K562 (cell line): ENCODE results near the gene FAM171A1. TPM values are rescaled to one million over a fixed set of nuclear protein-coding genes. Genes with fewer than 3 reads are reported as not detected.

ENCODE experiments used
- ATAC-seq: fragments of 200-7000 bp; cut with Tn5 transposase; 3 replicates; pipeline ENCODE4 v1.9.1; 2020; ENCODE audit warnings: moderate library complexity
- BruUV-seq: library from RNA; stranded (reverse); fragments of 400-500 nt; replicated peaks from 2 replicates; lab custom pipeline; 2021; lab: Mats Ljungman, UMichigan
- CTCF ChIA-PET: fragments of 300-600 bp; formaldehyde crosslinking; extraction: SDS; loops from one replicate; lab custom pipeline; 2021; ENCODE audit warnings: low intra/inter-chr PET ratio; lab: Yijun Ruan, JAX
- POLR2A ChIA-PET: fragments of 300-600, 350-650 bp; sonication (Branson Sonifier 250); formaldehyde crosslinking; extraction: SDS; loops from one replicate; lab custom pipeline; 2021; ENCODE audit warnings: antibody characterized with exemption, inconsistent platforms; lab: Yijun Ruan, JAX
- DNase-seq, 4 experiments: peaks; one replicate each; pipeline versions ENCODE4 v3.0.0 to v3.0.0-alpha.2; 2011 to 2018; ENCODE audit warnings: low spot score in 3 of 4, mixed read lengths in 3 of 4; ENCODE audit errors: extremely low read depth in 1 of 4
- FAIRE-seq: peaks from 2 replicates; lab custom pipeline; 2011; peaks lifted over from hg19 to GRCh38; lab: Jason Lieb, UNC
- H2AFZ ChIP-seq: 2 replicates; pipeline ENCODE4 v1.6.0; 2011; ENCODE audit warnings: low read depth, low read length, control low read depth, inconsistent platforms
- H3K27ac ChIP-seq: fragments of 200-600 bp; 3 replicates; pipeline ENCODE4 v1.8.0; 2011; ENCODE audit warnings: low read depth, mild to moderate bottlenecking, control low read depth, inconsistent platforms, low read length, moderate library complexity, mixed read lengths; ENCODE audit errors: extremely low read depth
- H3K27me3 ChIP-seq, 2 experiments: fragments of 300-600 bp in 1 of 2; 2 replicates in 1 of 2; 3 replicates in 1 of 2; pipeline versions ENCODE4 v1.6.0 to v1.8.0; 2011; ENCODE audit warnings: inconsistent platforms in 2 of 2, low read length in 2 of 2, mild to moderate bottlenecking in 1 of 2, mixed read lengths in 1 of 2, moderate library complexity in 1 of 2; ENCODE audit not compliant: control insufficient read depth in 2 of 2, insufficient read depth in 2 of 2
- H3K36me3 ChIP-seq: fragments of 300-600 bp; 3 replicates; pipeline ENCODE4 v1.8.0; 2011; ENCODE audit warnings: mild to moderate bottlenecking, low read length, inconsistent platforms; ENCODE audit not compliant: control insufficient read depth, insufficient read depth
- H3K4me1 ChIP-seq, 2 experiments: fragments of 200-600 bp in 1 of 2; replicated peaks in 1 of 2; 2 replicates in 1 of 2; 3 replicates in 1 of 2; pipeline versions ENCODE4 v1.5.1 to v1.8.0; 2011; ENCODE audit warnings: inconsistent platforms in 2 of 2, low read length in 2 of 2, mild to moderate bottlenecking in 1 of 2, mixed read lengths in 1 of 2, moderate library complexity in 1 of 2; ENCODE audit not compliant: control insufficient read depth in 2 of 2, insufficient read depth in 2 of 2
- H3K4me2 ChIP-seq: 2 replicates; pipeline ENCODE4 v1.6.1; 2011; ENCODE audit warnings: low read length, control low read depth, inconsistent platforms, mixed read lengths; ENCODE audit not compliant: insufficient read depth
- H3K4me3 ChIP-seq: fragments of 200-600 bp; sonication (generic), shearing (Covaris generic); 2 replicates; pipeline ENCODE4 v1.5.1; 2016; ENCODE audit warnings: control low read depth, inconsistent platforms
- H3K79me2 ChIP-seq: fragments of 200-600 bp; 3 replicates; pipeline ENCODE4 v1.8.0; 2011; ENCODE audit warnings: low read length, inconsistent platforms; ENCODE audit not compliant: control insufficient read depth, insufficient read depth
- H3K9ac ChIP-seq, 2 experiments: 2 replicates each; pipeline versions ENCODE4 v1.6.0 to v1.6.1; 2011; ENCODE audit warnings: low read depth in 2 of 2, low read length in 2 of 2, control low read depth in 1 of 2, inconsistent platforms in 1 of 2, mild to moderate bottlenecking in 1 of 2, mixed read lengths in 1 of 2; ENCODE audit not compliant: insufficient read depth in 1 of 2
- H3K9me1 ChIP-seq: one replicate; pipeline ENCODE4 v1.6.0; 2011; ENCODE audit warnings: inconsistent platforms, mild to moderate bottlenecking, low read length, moderate library complexity; ENCODE audit not compliant: control insufficient read depth, insufficient read depth
- H3K9me3 ChIP-seq: replicated peaks from 2 replicates; pipeline ENCODE4 v1.5.1; 2011; ENCODE audit warnings: low read depth, low read length, inconsistent platforms; ENCODE audit not compliant: control insufficient read depth, insufficient read depth
- H4K20me1 ChIP-seq: replicated peaks from 2 replicates; pipeline ENCODE4 v1.6.1; 2011; ENCODE audit warnings: low read length, inconsistent platforms, mixed read lengths; ENCODE audit not compliant: control insufficient read depth, insufficient read depth
- ADNP ChIP-seq: fragments of 200-800 bp; sonication (Bioruptor generic); IDR thresholded peaks from 2 replicates; pipeline ENCODE4 v1.6.1; 2016; ENCODE audit warnings: missing genetic modification characterization, missing compliant biosample characterization
- BCOR ChIP-seq: fragments of 450-650 bp; IDR thresholded peaks from 2 replicates; pipeline ENCODE4 v1.6.1; 2016
- CEBPG ChIP-seq, 3 experiments: fragments of 200-800 bp in 1 of 3; sonication (Bioruptor generic) in 1 of 3; sonication (generic) in 1 of 3; formaldehyde crosslinking in 1 of 3; IDR thresholded peaks in 2 of 3; conservative IDR thresholded peaks in 1 of 3; 2 replicates each; pipeline versions ENCODE4 v1.6.1 to v1.8.0; 2016 to 2022; ENCODE audit warnings: missing compliant biosample characterization in 2 of 3, missing genetic modification characterization in 2 of 3, mild to moderate bottlenecking in 1 of 3, missing genetic modification reagents in 1 of 3
- HMGN3 ChIP-seq: IDR thresholded peaks from 2 replicates; pipeline ENCODE4 v1.6.1; 2011; ENCODE audit warnings: borderline replicate concordance, low read depth, mild to moderate bottlenecking, mixed read lengths, low read length; ENCODE audit not compliant: insufficient read length; ENCODE audit errors: extremely low read depth
- KDM1A ChIP-seq, 2 experiments: fragments of 450-650 bp; IDR thresholded peaks; 2 replicates each; pipeline ENCODE4 v1.6.1; 2016; ENCODE audit warnings: mild to moderate bottlenecking in 2 of 2
- PCBP2 ChIP-seq: fragments of 200-400 bp; formaldehyde crosslinking; IDR thresholded peaks from 2 replicates; pipeline ENCODE4 v1.6.1; 2018; ENCODE audit warnings: low read length, low read depth, mild to moderate bottlenecking, moderate library complexity; ENCODE audit not compliant: poor library complexity, severe bottlenecking
- RBM25 ChIP-seq: fragments of 200-400 bp; formaldehyde crosslinking; IDR thresholded peaks from 2 replicates; pipeline ENCODE4 v1.6.1; 2018; ENCODE audit warnings: low read length, low read depth, moderate library complexity; ENCODE audit not compliant: severe bottlenecking
- RNF2 ChIP-seq: sonication (generic); IDR thresholded peaks from 2 replicates; pipeline ENCODE4 v1.6.1; 2016
- ZNF436 ChIP-seq: fragments of 250-450, 450-650 bp; sonication (Bioruptor Pico); formaldehyde crosslinking; IDR thresholded peaks from 2 replicates; pipeline ENCODE4 v1.7.0; 2020; ENCODE audit warnings: mild to moderate bottlenecking
- WGBS: fragments of 100-300 bp; shearing (Covaris generic); methylation state at CpG from one replicate; pipeline ENCODE4 v1.1.6; 2016; ENCODE audit warnings: low coverage, mixed read lengths; ENCODE audit not compliant: insufficient coverage; ENCODE audit errors: missing lambda C conversion rate; 5-methylcytosine and 5-hydroxymethylcytosine counted together
- in situ Hi-C: fragments of 300-500 bp; cut with MboI; formaldehyde crosslinking; loops from 4 replicates; pipeline ENCODE4 v1.15.0; 2018; ENCODE audit warnings: inconsistent platforms, mixed read lengths
- intact Hi-C: fragments of 100-400 bp; cut with micrococcal nuclease; formaldehyde crosslinking; loops from 2 replicates; pipeline ENCODE4 v1.14.2; 2022
- polyA plus RNA-seq, 8 experiments: library from polyadenylated mRNA; depleted of rRNA in 4 of 8; stranded (reverse) in 5 of 8; unstranded in 3 of 8; fragments of >200 nt; fragmentation: Nextera tagmentation in 2 of 8; fragmentation: Illumina TruSeq in 1 of 8; extraction: Ambion mirVana in 2 of 8; extraction: Trizol in 1 of 8; gene quantifications; 2 replicates each; pipeline versions ENCODE4 v1.2.1 to v1.2.3, GENCODE V29; 2011 to 2014; ENCODE audit warnings: inconsistent platforms in 1 of 8, missing spikeins in 1 of 8
- total RNA-seq, 7 experiments: library from RNA; depleted of rRNA in 6 of 7; stranded (reverse); fragments of >200 nt in 6 of 7; fragmentation: Illumina TruSeq in 2 of 7; extraction: Trizol in 2 of 7; gene quantifications; 2 replicates each; pipeline versions ENCODE4 v1.2.1 to v1.2.3, GENCODE V29; 2011 to 2021; ENCODE audit warnings: low replicate concordance in 1 of 7
- TF ChIP-seq, protein P1 (sequence below): fragments of 450-650 bp; formaldehyde crosslinking; IDR thresholded peaks from 2 replicates; pipeline ENCODE4 v1.4.0; 2020; ENCODE audit warnings: mild to moderate bottlenecking

FAM171A1 gene
- total and polyA plus RNA-seq, 9 of the 15 experiments (the other 6 are each of a cell fraction or from before 2014, with no cell fraction given): 0.51 to 8.2 (median 4.8) TPM

DNA sequence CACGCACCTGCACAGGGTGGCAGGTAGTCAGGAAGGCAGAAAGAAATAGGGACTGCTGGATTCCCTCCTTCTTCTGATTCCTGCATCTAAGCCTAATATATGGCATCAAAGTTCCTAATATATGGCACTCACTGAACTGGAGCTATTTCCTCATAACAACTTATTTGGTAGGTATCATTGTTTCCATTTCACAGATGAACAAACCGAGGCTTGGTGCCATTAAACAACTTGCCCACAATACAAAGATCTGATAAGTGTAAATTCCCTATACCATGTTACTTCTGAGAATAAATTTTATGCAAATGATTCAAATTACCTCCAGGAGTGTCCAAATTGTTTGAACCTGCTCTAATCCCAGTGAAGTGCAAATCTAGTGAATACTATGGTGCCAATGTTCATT lies 2.1 kb upstream of the FAM171A1 start:
- Histone ChIP-seq H4K20me1 (no peaks in the 10 kb centered on the region), H3K4me3 (no peak overlapping the region), H3K9ac (no peak overlapping the region), H3K9me3 (no peaks in the 10 kb centered on the region), H2AFZ (no peak overlapping the region), H3K27me3 (peaks cover 9 to 29% of the 10 kb centered on the region in 2 experiments), H3K36me3 (no peaks in the 10 kb centered on the region), H3K9me1 (no peaks in the 10 kb centered on the region), H3K27ac (no peak overlapping the region), H3K4me2 (no peak overlapping the region), H3K79me2 (no peaks in the 10 kb centered on the region; the same call in 2 of the 3 replicates), H3K4me1 (peaks cover 0 to 15% of the 10 kb centered on the region in 2 experiments; a peak in 2 of 5 replicates)
- DNase-seq (no peak), ATAC-seq (no peak), FAIRE-seq (no peak)
- TF ChIP-seq KDM1A (IDR thresholded peaks at IDR 0.05) (0 out of 4 replicates have a peak, but pooled peaks of 1 of the 2 experiments have one; percentile 21), ADNP (0 out of 2 replicates have a peak, but pooled peaks have one; percentile 33), BCOR (peak; percentile 56; the same call in 1 of the 2 replicates), ZNF436 (CRISPR knock-in tag) (no peak), HMGN3 (no peak), CEBPG (CRISPR knock-in tag; IDR thresholded peaks at IDR 0.05) (no peak), CEBPG (tag; conservative IDR thresholded peaks at IDR 0.05 in 1 of 2, IDR thresholded peaks at IDR 0.05 in 1 of 2) (no peak), RNF2 (no peak), RBM25 (peak; percentile 93), PCBP2 (no peak)
- TF ChIP-seq, protein P1, sequence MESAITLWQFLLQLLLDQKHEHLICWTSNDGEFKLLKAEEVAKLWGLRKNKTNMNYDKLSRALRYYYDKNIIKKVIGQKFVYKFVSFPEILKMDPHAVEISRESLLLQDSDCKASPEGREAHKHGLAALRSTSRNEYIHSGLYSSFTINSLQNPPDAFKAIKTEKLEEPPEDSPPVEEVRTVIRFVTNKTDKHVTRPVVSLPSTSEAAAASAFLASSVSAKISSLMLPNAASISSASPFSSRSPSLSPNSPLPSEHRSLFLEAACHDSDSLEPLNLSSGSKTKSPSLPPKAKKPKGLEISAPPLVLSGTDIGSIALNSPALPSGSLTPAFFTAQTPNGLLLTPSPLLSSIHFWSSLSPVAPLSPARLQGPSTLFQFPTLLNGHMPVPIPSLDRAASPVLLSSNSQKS: no peak
- WGBS: 42% methylated on average over 2 of the region's 2 CpGs
- BruUV-seq: no TSS peak
- in situ Hi-C loops: no loop called here
- intact Hi-C loops: loop anchor here (5.0 kb wide), 1 partner anchor 111 kb away; no protein-coding TSS in a partner anchor
- ChIA-PET CTCF (no interaction called here), POLR2A (no interaction called here)
